HG03432 (cell line): Measurements from ENCODE around the gene IZUMO1.
A peak's percentile ranks its signal among the peaks of the same experiment; 100 is the strongest.
"Not testable (repeated sequence)": the region's sequence is repeated elsewhere in the genome, so short reads cannot be mapped to it uniquely, and the experiment has no call there.

Experiments used
- ATAC-seq: cut with Tn5 transposase; IDR thresholded peaks from one replicate; pipeline ENCODE4 v1.9.1; 2021; ENCODE audit warnings: mild to moderate bottlenecking, moderate library complexity; ENCODE audit not compliant: unreplicated experiment

Gene IZUMO1

GRCh38 chr19:48746738-48747575 lies at the start of gene IZUMO1:
Gene IZUMO1, minus strand, starts transcription at chr19:48746909. Its CDS starts 1,050 bp downstream, at chr19:48745859.
- ATAC-seq, result no peak

GRCh38 chr19:48795685-48796070 lies 49.0 kb upstream of the IZUMO1 start:
- ATAC-seq, result no peak

- ATAC-seq, result peak; percentile 65
These were observed 48.5 kb upstream of the IZUMO1 start for GRCh38 chr19:48795055-48795684.

- no peak for ATAC-seq
These were observed 47.6 kb upstream of the IZUMO1 start for GRCh38 chr19:48794291-48794690.

- no peak for ATAC-seq
These were observed 46.6 kb upstream of the IZUMO1 start for GRCh38 chr19:48793271-48793670.

GRCh38 chr19:48787331-48787730 lies 40.6 kb upstream of the IZUMO1 start:
- not testable (repeated sequence) for ATAC-seq

- not testable (repeated sequence) for ATAC-seq
These were observed 39.7 kb upstream of the IZUMO1 start for GRCh38 chr19:48786422-48786821.

GRCh38 chr19:48784527-48784926 lies 37.8 kb upstream of the IZUMO1 start:
- no peak for ATAC-seq

- no peak for ATAC-seq
These were observed 34.1 kb upstream of the IZUMO1 start for GRCh38 chr19:48780631-48781391.

GRCh38 chr19:48779636-48780035 lies 32.9 kb upstream of the IZUMO1 start:
- no peak for ATAC-seq

- ATAC-seq, result no peak
These were observed 31.0 kb upstream of the IZUMO1 start for GRCh38 chr19:48777720-48778119.

- no peak for ATAC-seq
These were observed 30.4 kb upstream of the IZUMO1 start for GRCh38 chr19:48777139-48777538.

- no peak for ATAC-seq
These were observed 25.8 kb upstream of the IZUMO1 start for GRCh38 chr19:48772503-48772953.

GRCh38 chr19:48770734-48771472 lies 24.2 kb upstream of the IZUMO1 start:
- ATAC-seq, result no peak

GRCh38 chr19:48770266-48770665 lies 23.6 kb upstream of the IZUMO1 start:
- no peak for ATAC-seq

GRCh38 chr19:48768994-48769713 lies 22.4 kb upstream of the IZUMO1 start:
- no peak for ATAC-seq

GRCh38 chr19:48768171-48768753 lies 21.6 kb upstream of the IZUMO1 start:
- ATAC-seq, result not testable (repeated sequence)

GRCh38 chr19:48765816-48766215 lies 19.1 kb upstream of the IZUMO1 start:
- ATAC-seq, result not testable (repeated sequence)

GRCh38 chr19:48760504-48761205 lies 13.9 kb upstream of the IZUMO1 start:
- ATAC-seq, result no peak
